ENCODE measurements around the gene SLC9A9. TPM values are rescaled to one million over a fixed set of nuclear protein-coding genes. Genes with fewer than 3 reads are reported as not detected.

Gene SLC9A9
- total RNA-seq, 1 experiment from 2014 or later = 2.2 TPM

DNA sequence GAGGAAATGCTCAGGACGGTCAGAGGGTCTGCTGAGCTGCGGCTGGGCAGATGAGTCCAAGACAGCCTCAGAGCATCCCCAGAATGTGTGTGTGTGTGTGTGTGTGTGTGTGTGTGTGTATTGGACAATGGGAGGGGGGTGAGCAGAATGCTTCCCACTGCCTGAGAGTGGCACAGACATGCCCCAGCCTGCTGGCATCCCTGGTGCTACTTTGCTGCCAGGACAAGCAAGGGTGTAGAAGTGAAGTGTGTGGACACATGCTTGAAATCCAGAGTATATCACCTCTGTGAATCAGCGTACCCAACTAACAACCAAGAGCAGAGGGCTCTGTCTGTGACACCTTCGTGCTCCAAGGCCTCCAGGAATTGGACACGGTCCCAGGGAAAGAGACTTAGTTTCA, 76.3 kb downstream of the SLC9A9 start:
- no peak for TF ChIP-seq CTCF (IDR thresholded peaks at IDR 0.05; ENCODE audit: unreplicated experiment)
- no peak overlapping the region for H3K4me3 Mint-ChIP-seq (ENCODE audit: unreplicated experiment)
- H3K27ac Mint-ChIP-seq (ENCODE audit: low read depth, unreplicated experiment) = no peak overlapping the region
- BruUV-seq (replicated peaks) = no TSS peak
- intact Hi-C loops (cut with micrococcal nuclease) = loop anchor here (10.0 kb wide), 1 partner anchor 1003 kb away; no protein-coding TSS in a partner anchor
- peaks cover 5% of the 10 kb centered on the region for H3K4me1 Mint-ChIP-seq (ENCODE audit: insufficient read depth, unreplicated experiment)
- H3K9me3 Mint-ChIP-seq (ENCODE audit: unreplicated experiment) = no peaks in the 10 kb centered on the region
- no peak for DNase-seq (ENCODE audit: unreplicated experiment)
- H3K27me3 Mint-ChIP-seq (ENCODE audit: insufficient read depth, unreplicated experiment) = no peaks in the 10 kb centered on the region
- ChIA-PET CTCF (interaction anchor here (0.9 to 1.7 kb wide), 6 partner anchors 78 to 126 kb away, joined by 3 to 6 read pairs (median 3); no protein-coding TSS in a partner anchor), POLR2A (interaction anchor here (1.7 kb wide), 1 partner anchor 200 kb away, joined by 5 read pairs; the partner anchor contains the start of gene DIPK2A)
- no peaks in the 10 kb centered on the region for H3K36me3 Mint-ChIP-seq (ENCODE audit: insufficient read depth, unreplicated experiment)

DNA sequence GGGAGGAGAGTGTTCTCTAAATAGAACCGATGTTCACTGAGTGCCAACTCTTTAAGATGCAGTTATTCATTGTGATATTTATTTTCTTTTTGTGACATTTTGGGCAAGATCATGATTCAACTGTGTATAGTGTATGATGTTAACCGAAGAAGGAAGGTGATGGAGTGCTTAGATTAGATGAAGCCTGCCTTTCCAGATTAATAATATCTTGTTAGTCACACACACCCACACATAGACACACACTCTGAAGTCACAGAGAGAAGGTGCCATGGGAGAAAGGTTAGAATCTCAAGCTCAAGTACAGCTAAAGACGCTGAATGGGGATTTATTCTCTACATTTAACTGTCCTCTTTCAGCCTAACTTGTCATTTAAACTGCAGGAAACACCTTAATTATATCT, 77.0 kb downstream of the SLC9A9 start:
- H3K4me3 Mint-ChIP-seq (ENCODE audit: unreplicated experiment) = no peak overlapping the region
- TF ChIP-seq CTCF (IDR thresholded peaks at IDR 0.05; ENCODE audit: unreplicated experiment) = no peak
- ChIA-PET POLR2A (no interaction called here), CTCF (interaction anchor here (0.6 to 0.9 kb wide), 2 partner anchors 114 to 131 kb away, joined by 3 read pairs; no protein-coding TSS in a partner anchor)
- DNase-seq (ENCODE audit: unreplicated experiment) = no peak
- no peaks in the 10 kb centered on the region for H3K27me3 Mint-ChIP-seq (ENCODE audit: insufficient read depth, unreplicated experiment)
- H3K27ac Mint-ChIP-seq (ENCODE audit: low read depth, unreplicated experiment) = no peak overlapping the region
- H3K4me1 Mint-ChIP-seq (ENCODE audit: insufficient read depth, unreplicated experiment) = peaks cover 5% of the 10 kb centered on the region
- intact Hi-C loops (cut with micrococcal nuclease) = loop anchor here (10.0 kb wide), 1 partner anchor 1004 kb away; no protein-coding TSS in a partner anchor
- BruUV-seq (replicated peaks) = no TSS peak
- no peaks in the 10 kb centered on the region for H3K9me3 Mint-ChIP-seq (ENCODE audit: unreplicated experiment)
- H3K36me3 Mint-ChIP-seq (ENCODE audit: insufficient read depth, unreplicated experiment) = no peaks in the 10 kb centered on the region

DNA sequence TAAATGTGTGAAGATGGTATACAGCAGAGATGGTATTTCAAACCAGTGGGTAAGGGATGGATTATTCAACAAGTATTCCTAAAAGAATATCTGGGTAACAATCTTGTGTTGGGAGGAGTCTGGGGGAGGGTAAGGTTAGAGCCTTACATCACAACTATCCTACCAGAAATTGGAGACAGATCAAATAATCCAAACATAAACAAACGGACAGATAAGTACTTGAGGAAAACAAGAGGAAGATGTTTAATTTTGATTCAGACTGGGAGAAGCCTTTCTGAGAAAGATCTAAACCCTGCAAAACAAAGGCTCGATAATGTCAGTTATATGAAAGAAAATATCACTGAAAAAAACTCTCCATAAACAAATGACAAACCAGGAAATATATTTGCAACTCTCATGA, 77.9 kb downstream of the SLC9A9 start:
- TF ChIP-seq CTCF (IDR thresholded peaks at IDR 0.05; ENCODE audit: unreplicated experiment) = no peak
- H3K4me3 Mint-ChIP-seq (ENCODE audit: unreplicated experiment) = no peak overlapping the region
- POLR2A ChIA-PET = interaction anchor here (0.7 kb wide), 1 partner anchor 645 kb away, joined by 3 read pairs; no protein-coding TSS in a partner anchor
- no TSS peak for BruUV-seq (replicated peaks)
- intact Hi-C loops (cut with micrococcal nuclease) = loop anchor here (10.0 kb wide), 1 partner anchor 1004 kb away; no protein-coding TSS in a partner anchor
- H3K9me3 Mint-ChIP-seq (ENCODE audit: unreplicated experiment) = no peaks in the 10 kb centered on the region
- no peak for DNase-seq (ENCODE audit: unreplicated experiment)
- H3K27ac Mint-ChIP-seq (ENCODE audit: low read depth, unreplicated experiment) = no peak overlapping the region
- no peaks in the 10 kb centered on the region for H3K36me3 Mint-ChIP-seq (ENCODE audit: insufficient read depth, unreplicated experiment)
- H3K27me3 Mint-ChIP-seq (ENCODE audit: insufficient read depth, unreplicated experiment) = no peaks in the 10 kb centered on the region
- CTCF ChIA-PET = interaction anchor here (0.6 kb wide), 1 partner anchor 130 kb away, joined by 3 read pairs; no protein-coding TSS in a partner anchor
- H3K4me1 Mint-ChIP-seq (ENCODE audit: insufficient read depth, unreplicated experiment) = peaks cover 2% of the 10 kb centered on the region

- POLR2A ChIA-PET = no interaction called here
- no TSS peak for BruUV-seq (replicated peaks)
- intact Hi-C loops (cut with micrococcal nuclease) = loop anchor here (10.0 kb wide), 1 partner anchor 1005 kb away; no protein-coding TSS in a partner anchor
These were observed 78.7 kb downstream of the SLC9A9 start for GRCh38 chr3:143769616-143770015.

More at GRCh38 chr3:143769616-143770015, 78.7 kb downstream of the SLC9A9 start:
- Mint-ChIP-seq H3K9me3 (ENCODE audit: unreplicated experiment) (no peaks in the 10 kb centered on the region), H3K4me1 (ENCODE audit: insufficient read depth, unreplicated experiment) (no peaks in the 10 kb centered on the region), H3K27me3 (ENCODE audit: insufficient read depth, unreplicated experiment) (no peaks in the 10 kb centered on the region), H3K36me3 (ENCODE audit: insufficient read depth, unreplicated experiment) (no peaks in the 10 kb centered on the region), H3K27ac (ENCODE audit: low read depth, unreplicated experiment) (no peak overlapping the region), H3K4me3 (ENCODE audit: unreplicated experiment) (no peak overlapping the region)
- DNase-seq (ENCODE audit: unreplicated experiment) = peak; percentile 30
- no peak for TF ChIP-seq CTCF (IDR thresholded peaks at IDR 0.05; ENCODE audit: unreplicated experiment)
- CTCF ChIA-PET = interaction anchor here (0.7 to 1.0 kb wide), 3 partner anchors 14 to 582 kb away, joined by 3 read pairs; no protein-coding TSS in a partner anchor

All from MCF 10A (cell line).